G401.6 (cell line): ENCODE measurements around the gene NDN.
"Not testable (repeated sequence)": the region's sequence is repeated elsewhere in the genome, so short reads cannot be mapped to it uniquely, and the experiment has no call there.

Source experiments
- FAIRE-seq: peaks from 2 replicates; lab custom pipeline; 2012; peaks lifted over from hg19 to GRCh38; lab: Jason Lieb, UNC

NDN gene

GRCh38 chr15:23687143-23687470 lies at the start of gene NDN:
TSS of gene NDN (minus strand) at chr15:23687305. CDS start at chr15:23687217, 88 bp downstream.
- FAIRE-seq = no peak

GRCh38 chr15:23736033-23736673 lies 49.0 kb upstream of the NDN start:
- no peak for FAIRE-seq

- FAIRE-seq = no peak
Measured at GRCh38 chr15:23734862-23735261, 47.8 kb upstream of the NDN start.

- not testable (repeated sequence) for FAIRE-seq
Measured at GRCh38 chr15:23713874-23714656, 27.0 kb upstream of the NDN start.

- FAIRE-seq = no peak
Measured at GRCh38 chr15:23708332-23708731, 21.2 kb upstream of the NDN start.

GRCh38 chr15:23695282-23695681 lies 8.2 kb upstream of the NDN start:
- FAIRE-seq = no peak

- no peak for FAIRE-seq
Measured at GRCh38 chr15:23694592-23694991, 7.5 kb upstream of the NDN start.

- no peak for FAIRE-seq
Measured at GRCh38 chr15:23690450-23690852, 3.3 kb upstream of the NDN start.

GRCh38 chr15:23690015-23690414 lies 2.9 kb upstream of the NDN start:
- FAIRE-seq = no peak

GRCh38 chr15:23686466-23687142 lies 501 bp downstream of the NDN start:
- FAIRE-seq = no peak

GRCh38 chr15:23671481-23671880 lies 15.6 kb downstream of the NDN start:
- no peak for FAIRE-seq

- no peak for FAIRE-seq
Measured at GRCh38 chr15:23670970-23671369, 16.1 kb downstream of the NDN start.

GRCh38 chr15:23663232-23663631 lies 23.9 kb downstream of the NDN start:
- FAIRE-seq = no peak

- no peak for FAIRE-seq
Measured at GRCh38 chr15:23648920-23649515, 38.1 kb downstream of the NDN start.

GRCh38 chr15:23647421-23648370 lies 39.4 kb downstream of the NDN start, which contains the start of gene MAGEL2:
TSS of gene MAGEL2 (minus strand) at chr15:23647867. CDS start at chr15:23647742, 125 bp downstream.
- FAIRE-seq = no peak

GRCh38 chr15:23647001-23647295 lies 40.2 kb downstream of the NDN start:
- FAIRE-seq = no peak

- no peak for FAIRE-seq
Measured at GRCh38 chr15:23646165-23647000, 40.7 kb downstream of the NDN start.

- no peak for FAIRE-seq
Measured at GRCh38 chr15:23645371-23646164, 41.5 kb downstream of the NDN start.

- no peak for FAIRE-seq
Measured at GRCh38 chr15:23644829-23645228, 42.3 kb downstream of the NDN start.

- FAIRE-seq = no peak
Measured at GRCh38 chr15:23642413-23643044, 44.6 kb downstream of the NDN start.
